ENCODE measurements around the gene GPC6.

DNA sequence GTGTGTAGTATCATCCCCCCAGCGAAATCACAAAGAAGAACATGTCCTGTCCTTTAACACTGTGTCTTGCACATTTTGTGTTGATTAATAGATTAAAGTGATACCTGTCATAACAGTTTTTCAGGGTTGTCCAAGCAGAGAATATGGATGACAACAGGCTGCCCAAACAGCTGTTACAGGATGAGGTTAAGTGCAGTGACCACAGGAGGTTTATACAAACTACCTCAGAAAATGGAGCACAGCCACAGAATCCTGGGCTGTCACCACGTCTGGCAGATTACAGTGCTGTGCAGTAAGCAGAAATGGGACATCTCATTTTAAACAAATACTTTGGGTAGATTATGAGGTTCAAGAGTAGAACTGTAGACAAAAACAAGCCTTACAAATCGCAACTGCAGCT is 677.3 kb downstream of the GPC6 start:
- TF ChIP-seq, protein P1, sequence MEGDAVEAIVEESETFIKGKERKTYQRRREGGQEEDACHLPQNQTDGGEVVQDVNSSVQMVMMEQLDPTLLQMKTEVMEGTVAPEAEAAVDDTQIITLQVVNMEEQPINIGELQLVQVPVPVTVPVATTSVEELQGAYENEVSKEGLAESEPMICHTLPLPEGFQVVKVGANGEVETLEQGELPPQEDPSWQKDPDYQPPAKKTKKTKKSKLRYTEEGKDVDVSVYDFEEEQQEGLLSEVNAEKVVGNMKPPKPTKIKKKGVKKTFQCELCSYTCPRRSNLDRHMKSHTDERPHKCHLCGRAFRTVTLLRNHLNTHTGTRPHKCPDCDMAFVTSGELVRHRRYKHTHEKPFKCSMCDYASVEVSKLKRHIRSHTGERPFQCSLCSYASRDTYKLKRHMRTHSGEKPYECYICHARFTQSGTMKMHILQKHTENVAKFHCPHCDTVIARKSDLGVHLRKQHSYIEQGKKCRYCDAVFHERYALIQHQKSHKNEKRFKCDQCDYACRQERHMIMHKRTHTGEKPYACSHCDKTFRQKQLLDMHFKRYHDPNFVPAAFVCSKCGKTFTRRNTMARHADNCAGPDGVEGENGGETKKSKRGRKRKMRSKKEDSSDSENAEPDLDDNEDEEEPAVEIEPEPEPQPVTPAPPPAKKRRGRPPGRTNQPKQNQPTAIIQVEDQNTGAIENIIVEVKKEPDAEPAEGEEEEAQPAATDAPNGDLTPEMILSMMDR (IDR thresholded peaks at IDR 0.05; ENCODE audit: insufficient read depth, low read length): no peak
- TF ChIP-seq POLR2AphosphoS5 (IDR thresholded peaks at IDR 0.05; ENCODE audit: low read depth) (no peak), SPI1 (IDR thresholded peaks at IDR 0.05; ENCODE audit: borderline replicate concordance, low read depth) (no peak), GABPA (IDR thresholded peaks at IDR 0.05; ENCODE audit: low read depth) (no peak)
- TF ChIP-seq, protein P2, sequence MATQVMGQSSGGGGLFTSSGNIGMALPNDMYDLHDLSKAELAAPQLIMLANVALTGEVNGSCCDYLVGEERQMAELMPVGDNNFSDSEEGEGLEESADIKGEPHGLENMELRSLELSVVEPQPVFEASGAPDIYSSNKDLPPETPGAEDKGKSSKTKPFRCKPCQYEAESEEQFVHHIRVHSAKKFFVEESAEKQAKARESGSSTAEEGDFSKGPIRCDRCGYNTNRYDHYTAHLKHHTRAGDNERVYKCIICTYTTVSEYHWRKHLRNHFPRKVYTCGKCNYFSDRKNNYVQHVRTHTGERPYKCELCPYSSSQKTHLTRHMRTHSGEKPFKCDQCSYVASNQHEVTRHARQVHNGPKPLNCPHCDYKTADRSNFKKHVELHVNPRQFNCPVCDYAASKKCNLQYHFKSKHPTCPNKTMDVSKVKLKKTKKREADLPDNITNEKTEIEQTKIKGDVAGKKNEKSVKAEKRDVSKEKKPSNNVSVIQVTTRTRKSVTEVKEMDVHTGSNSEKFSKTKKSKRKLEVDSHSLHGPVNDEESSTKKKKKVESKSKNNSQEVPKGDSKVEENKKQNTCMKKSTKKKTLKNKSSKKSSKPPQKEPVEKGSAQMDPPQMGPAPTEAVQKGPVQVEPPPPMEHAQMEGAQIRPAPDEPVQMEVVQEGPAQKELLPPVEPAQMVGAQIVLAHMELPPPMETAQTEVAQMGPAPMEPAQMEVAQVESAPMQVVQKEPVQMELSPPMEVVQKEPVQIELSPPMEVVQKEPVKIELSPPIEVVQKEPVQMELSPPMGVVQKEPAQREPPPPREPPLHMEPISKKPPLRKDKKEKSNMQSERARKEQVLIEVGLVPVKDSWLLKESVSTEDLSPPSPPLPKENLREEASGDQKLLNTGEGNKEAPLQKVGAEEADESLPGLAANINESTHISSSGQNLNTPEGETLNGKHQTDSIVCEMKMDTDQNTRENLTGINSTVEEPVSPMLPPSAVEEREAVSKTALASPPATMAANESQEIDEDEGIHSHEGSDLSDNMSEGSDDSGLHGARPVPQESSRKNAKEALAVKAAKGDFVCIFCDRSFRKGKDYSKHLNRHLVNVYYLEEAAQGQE (IDR thresholded peaks at IDR 0.05; ENCODE audit: insufficient replicate concordance, low read depth): no peak

Measured in HL-60 (cell line).